HG02840 (cell line): Measurements from ENCODE around the gene IL17REL.

Experiments
- ATAC-seq: cut with Tn5 transposase; IDR thresholded peaks from one replicate; pipeline ENCODE4 v1.9.1; 2021; ENCODE audit warnings: mild to moderate bottlenecking, moderate library complexity, moderate number of reproducible peaks; ENCODE audit not compliant: unreplicated experiment, low FRiP score

IL17REL gene

DNA sequence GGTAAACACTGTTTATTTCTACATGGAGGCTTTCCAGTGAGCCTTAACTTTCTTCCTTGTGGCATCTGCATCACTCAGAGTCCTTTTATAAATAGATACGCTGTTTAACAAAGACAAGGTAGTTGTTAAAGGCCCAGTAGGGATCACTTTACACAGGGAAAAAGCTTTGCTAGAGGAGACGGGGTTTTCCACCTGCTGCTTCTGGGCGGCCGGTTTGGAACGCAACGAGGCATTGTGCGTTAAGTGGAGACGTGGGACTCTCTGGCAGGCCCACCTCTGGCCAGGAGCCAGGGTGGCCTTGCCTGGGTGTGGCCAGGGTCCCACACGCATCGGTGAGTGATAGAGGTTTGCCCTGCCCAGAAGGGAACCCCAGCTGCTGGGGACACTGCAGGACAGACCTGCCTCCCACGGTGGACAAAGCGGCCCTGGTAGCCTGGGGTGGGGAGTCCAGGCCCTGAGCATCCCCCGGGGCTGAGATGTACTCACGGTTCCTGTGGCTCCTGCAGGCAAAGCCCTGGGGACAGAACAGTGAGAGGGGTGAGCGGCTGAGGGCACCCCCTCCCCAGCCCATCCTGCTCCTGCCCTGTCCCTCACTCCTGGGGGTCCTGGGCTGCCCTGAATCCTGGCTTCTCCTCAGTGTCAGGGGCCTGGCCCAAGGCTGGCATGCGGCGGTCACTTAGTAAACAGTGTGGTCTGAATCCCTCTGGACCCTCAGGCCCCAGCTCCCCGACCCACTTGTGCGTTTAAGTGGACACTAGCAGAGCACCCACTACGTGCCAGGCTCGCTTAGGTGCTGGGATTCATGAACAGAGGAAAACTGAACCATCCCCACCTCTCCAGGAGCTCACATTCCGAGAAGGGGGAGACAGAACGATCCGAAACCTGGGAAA lies 4.2 kb downstream of the IL17REL start:
- no peak for ATAC-seq

DNA sequence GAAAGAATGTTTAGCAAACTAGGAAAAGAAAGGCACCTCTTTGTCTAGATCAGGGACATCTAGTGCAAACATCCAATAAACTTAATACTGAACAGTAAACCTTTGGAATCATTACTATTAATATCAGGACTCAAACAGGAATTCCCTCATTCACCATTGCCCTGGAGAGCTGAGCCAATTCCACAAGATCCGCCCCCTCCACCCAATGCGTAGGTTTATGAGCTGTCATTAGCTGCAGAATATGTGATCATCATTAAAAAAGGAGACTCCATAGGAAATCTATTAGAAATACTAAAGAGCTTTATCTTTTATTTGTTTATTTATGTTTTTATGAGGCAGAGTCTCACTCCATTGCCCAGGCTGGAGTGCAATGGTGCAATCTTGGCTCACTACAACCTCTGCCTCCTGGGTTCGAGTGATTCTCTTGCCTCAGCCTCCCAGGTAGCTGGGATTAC lies 5.5 kb downstream of the IL17REL start:
- no peak for ATAC-seq

DNA sequence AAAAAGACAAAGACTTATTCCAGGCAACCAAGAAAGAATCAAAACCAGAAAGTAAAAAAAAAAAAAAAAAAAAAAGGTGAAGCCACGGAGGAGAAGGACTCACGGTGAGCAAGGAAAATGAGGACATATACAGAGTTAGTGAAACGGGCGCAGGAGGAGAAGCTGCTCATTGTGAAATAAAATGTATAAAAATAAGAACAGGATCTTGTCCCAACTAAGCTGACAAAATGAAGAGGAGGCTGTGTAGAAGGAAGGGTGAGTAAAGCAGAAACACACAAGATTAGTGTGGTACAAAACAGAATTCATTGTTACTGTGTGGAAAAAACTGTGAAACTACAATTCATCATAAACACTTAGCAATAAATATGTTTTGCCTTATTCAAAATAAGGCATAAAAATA lies 7.6 kb downstream of the IL17REL start:
- ATAC-seq = no peak

DNA sequence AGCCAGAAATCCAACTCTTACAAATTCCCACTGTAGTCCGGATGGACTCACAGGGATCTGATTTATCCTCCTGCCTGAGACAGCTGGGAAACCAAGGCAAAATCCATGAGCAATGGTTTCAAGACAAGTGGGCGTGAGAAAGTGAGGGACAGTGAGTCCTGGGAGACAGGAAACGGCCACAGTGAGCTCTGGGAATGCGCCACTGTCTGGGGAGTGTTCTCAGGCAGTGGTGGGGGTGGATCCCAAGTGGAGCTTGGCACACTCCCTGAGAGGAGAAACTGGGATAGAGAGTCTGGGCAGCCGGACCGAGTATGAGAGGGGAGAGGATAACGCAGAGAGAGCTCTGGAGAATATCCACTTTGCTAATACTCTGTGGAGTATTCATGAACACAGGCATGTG lies 9.8 kb downstream of the IL17REL start:
- ATAC-seq = no peak

DNA sequence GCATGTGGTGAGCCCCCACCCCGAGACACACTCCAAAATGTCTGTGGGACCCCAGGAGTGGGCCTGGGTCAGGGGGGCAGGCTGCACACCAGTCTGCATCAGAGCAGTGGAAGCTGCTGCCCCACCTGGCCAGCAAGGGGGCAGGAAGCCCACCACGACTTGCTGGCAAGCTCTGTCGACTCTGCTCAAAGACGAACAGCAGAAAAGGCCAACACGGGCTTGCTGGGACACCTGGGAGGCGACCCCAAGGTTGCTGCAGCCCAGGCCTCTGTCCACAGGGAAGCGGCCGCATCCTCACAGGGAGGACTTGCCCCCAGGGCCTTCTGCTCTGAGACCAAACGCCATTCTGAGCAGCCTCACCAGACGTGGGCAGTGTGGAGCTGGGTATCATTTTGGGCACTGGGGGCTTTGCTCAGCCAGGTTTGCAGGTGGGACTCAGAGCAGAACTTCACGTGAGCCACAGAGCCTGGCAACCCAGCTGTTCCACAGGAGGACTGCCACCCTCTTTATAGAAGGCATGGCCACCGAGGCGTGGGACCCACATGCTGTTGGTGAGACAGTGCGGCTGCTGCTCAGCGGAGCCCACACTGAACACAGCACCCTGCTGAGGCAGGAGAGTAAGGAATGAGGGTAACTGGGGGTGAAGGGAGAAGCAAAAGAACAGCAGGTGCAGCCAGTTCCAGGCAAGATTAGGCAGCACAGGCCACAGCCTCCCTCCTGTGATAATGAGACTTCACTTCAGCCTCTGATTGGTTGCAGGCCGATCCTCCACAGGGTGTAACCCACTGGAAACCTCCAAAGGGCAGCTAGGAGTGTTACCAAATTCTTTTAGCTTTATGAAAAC lies 11.0 kb downstream of the IL17REL start:
- ATAC-seq = no peak

DNA sequence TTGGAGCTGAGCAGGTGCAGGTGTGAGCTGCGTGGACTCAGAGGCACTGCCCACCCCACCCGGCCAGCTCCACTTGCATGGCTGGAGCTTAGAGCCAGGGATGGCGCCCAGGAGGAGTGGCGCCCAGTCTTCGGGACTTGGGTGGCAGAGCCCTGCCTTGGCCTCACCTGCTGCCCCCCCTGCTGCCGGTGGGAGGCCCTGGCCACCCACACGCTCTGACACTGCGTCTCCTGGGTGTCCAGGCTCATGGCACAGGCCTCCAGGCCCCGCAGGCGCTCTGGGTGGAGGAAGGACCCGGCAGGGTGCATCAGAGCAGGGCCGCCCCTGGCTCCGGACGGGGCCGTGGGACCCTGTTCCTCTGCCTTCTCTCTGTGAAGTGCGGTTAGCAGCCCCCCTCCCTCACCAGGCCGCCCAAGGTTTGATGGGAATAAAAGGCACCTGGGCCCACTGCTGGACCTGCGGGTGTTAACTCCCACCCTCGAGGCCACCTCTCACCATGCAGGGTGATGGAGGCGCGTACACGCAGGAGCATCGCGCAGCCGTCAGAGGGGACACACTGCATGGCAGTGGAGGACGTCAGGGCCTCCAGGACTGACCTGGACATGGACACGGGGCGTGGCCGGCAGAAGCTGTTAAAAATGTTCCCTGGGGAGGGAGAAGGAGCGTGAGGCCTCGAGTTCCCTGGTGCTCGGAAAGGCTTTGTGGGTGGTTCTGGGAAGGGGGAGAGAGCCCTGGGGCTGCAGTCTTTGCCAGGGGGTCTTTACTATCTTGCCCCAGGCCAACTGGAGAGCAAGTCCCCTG lies 11.8 kb downstream of the IL17REL start:
- no peak for ATAC-seq

DNA sequence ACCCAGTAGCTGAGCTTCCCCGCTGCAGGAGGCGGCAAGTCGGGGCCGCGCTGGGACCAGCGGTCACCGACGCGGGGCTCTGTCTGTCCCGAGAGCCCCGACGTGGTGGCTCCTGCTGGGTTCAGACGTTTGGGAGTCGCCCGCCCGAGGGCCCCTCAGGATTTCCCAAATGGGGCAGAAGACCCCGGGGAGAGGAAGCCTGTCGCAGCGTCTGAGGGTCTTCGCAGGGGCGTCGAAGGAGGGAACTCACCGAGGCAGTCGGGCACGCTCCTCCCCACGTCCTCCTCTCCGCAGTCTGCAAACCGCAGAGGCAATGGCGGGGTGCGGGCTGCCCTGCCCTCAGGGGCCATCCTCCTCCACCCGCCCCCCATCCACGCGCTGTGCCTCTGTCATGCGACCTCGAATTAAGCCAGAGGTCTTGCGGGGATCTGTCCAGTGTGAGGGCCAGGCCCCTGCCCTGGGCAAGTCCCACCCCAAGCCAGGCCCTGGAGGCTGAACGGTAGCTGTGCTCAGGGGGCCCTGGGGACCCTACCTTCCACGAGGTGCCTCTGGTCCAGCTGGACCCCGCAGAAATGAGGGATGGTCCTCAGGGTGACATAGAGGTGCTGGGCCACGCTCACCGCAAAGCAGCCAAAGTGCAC lies 12.5 kb downstream of the IL17REL start:
- ATAC-seq = no peak

DNA sequence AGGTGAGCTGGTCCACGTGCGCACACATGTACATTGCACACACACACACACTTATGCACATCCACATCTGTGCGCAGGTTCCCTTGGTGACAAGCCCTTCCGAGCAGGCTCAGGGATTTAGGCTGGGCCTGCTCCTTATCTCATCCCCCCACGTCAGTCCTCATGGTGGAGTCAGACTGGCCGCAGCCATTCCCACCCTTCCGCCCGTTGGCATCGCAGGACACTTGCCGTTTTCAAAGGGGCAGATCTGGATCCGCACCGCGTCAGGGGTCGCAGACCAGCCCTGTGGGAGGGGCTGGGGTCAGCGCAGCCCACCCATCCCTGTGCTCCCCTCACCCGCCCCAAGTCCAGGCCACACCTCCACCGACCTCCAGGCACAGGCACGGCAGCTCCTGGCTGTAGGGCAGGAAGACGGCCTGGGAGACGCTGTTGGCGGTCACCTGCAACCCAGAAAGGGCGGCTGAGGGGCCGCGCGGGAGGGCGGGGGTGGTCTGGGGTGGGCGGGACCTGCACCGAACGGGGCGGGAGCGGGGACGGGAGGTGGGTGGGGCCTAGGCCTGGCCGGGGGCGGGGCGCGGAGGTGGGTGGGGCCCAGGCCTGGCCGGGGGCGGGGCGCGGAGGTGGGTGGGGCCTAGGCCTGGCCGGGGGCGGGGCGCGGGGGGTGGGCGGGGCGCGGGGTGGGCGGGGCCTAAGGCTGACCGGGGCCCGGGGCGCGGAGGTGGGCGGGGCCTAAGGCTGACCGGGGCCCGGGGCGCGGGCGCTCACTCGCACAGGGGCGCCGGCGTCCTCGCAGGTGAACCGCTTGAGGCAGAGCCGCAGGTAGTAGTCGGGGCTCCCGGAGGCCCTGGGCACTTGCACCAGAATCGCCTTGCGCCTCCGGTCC lies 13.3 kb downstream of the IL17REL start:
- ATAC-seq = no peak

DNA sequence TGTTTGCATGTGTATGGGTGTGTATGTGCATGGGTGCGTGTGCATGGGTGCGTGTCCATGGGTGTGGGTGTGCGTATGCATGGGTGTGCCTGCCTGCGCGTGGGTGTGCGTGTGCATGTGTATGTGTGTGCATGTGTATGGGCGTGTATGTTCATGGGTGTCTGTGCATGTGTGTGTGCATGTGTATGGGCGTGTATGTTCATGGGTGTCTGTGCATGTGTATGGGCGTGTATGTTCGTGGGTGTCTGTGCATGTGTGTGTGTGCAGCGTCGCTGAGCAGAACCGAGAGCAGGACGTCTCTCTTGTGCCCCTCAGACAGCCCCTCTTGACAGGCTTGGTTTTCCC lies 13.9 kb downstream of the IL17REL start:
- ATAC-seq = no peak

DNA sequence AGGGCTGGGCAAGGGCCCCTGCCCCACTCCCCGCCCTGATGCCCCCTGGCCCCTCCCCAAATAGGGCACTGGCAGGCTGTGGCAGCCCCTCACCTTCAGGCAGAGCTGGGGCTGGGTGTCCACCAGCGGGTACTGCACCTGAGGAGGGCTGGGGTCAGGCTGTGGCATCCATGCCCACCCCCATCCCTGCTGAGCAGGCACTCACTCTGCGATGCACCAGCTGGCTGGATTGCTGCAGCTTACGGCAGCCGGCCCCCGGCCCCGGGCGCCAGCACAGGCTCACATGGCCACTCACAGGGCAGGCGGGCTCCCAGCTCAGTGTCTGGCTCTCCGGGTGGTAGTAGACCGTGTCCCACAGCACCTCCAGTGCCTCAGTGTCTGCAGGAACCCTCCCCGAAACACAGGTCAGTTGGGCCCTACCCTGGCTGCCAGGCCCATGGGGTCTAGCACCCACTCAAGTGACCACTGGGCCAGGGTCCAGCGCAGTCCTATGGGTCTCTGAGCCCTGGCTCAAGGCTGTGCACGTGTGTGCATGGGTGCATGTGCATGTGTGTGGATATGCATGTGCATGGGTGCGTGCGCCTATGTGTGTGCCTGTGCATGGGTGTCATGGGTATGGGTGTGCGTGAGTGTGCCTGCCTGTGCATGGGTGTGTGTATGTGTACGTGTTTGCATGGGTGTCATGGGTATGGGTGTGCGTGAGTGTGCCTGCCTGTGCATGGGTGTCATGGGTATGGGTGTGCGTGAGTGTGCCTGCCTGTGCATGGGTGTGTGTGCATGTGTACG lies 14.4 kb downstream of the IL17REL start:
- ATAC-seq = no peak

DNA sequence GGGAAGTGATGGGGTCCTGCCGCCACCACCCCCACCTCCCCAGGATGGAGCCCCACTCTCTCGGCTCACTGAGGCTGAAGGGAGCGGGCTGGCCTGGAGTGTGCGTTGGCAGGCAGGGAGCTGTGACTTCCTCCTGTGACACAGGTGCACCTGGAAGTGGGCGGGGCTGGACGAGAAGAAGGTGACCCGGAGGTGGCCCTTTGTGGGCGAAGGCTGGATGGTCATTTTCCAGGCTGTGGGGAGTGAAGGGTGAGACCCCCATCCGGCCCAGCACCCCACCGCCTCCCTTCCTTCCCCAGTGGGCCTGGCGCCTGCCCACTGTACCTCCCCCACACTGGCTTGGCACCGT lies 15.3 kb downstream of the IL17REL start:
- no peak for ATAC-seq

DNA sequence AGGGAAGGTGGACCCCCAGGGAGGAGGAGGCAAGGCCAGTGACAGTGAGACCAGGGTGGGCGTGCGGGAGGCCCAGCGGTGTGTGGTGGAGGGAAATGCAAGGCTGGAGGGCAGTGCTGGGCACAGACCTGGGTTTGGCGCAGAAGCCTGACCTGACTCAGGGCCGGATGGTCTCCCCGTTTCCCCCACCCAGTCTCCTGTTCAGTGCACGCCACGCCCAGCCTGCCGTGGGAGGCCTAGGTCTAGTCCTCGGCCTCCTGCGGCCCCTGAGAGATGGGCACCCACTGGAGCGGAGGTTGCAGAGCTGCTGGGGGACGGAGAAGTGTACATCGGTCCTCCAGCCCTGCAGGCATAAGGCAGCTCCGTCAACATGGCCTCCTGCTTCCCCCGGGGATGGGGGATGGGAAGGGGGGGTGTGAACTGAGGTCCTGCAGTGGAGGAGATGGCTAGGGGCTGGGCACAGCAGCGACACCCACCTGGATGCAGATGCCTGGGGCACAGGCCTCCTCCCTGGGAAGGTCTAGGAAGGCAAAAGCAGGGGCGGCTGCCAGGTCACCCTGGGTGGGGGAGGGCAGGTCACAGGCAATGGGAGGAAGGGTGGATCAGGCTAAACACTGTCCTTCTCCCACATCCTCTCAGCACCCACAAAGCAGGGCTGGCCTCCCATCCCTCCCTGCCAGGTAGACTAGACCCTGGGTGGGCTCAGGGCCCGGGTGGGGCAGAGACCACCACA lies 15.9 kb downstream of the IL17REL start:
- no peak for ATAC-seq

DNA sequence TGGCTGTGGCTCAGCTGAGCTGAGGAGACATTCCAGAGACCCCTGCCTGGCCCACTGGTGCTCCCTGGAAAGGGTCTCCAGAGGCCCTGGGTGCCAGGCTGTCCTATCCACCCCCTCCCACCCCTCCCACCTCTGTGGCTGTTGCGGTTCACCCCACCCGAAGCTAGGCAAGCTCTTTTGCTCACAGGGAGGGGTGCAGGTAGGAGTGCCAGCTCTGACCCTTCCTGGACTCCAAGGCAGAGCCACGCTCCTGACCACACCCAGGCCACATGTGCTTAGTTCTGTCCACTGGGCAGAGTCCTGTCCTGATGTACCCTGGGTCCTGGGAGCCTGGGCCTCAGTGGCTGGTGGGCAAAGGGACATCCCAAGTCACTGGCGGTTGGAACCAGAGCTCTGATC lies 16.4 kb downstream of the IL17REL start:
- ATAC-seq = no peak

DNA sequence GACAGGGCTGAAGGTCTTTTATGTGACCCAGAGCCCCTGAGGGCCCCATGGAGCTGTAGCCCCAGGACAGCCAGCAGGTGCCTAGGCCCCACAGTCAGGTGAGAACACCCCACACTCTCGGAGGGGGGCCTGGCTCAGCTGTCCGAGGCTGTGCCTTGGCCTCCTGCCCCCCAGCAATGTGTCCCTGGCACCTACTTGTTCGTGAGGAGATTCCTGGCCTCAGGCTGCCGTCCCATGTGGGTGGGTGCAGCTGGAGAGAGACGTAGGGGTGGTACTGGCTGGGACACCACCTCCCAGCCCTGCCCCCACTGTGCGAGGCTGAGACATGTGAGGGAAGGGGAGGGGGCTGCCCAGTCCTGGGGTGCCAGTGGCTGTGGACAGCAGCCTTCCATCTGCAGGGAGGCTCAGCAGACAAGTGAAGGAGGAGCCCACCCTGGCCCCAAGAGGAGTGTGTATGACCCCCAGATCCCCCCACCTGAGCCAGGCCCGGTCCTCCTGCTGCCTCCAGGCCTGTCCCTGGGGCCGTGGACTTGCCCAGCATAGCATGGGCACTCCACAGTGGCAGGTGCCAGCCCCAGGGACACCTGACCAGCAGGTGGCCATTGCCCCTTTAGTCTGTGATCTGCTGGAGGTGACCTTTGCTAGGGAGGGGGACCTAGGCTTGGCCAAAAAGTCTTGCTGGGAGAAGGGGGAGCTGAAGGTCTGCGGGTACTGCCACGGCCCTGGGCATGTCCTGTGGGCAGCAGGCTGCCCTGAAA lies 17.0 kb downstream of the IL17REL start:
- no peak for ATAC-seq

DNA sequence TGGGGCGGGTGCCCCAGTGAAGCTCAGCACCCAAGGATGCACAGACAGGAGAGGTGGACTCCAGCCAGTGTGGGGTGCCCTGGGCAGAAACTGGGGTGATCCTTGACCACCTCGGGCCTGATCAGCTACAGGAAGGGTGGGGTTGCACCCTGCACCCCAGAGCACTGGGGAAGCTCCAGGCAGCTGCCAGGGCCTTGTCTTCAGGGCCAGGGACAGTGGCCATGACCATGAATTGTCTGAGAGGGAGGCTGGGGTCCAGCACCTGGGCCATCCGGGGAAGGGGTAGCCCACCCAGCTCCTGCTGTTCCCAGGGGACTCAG lies 17.6 kb downstream of the IL17REL start:
- ATAC-seq = no peak

DNA sequence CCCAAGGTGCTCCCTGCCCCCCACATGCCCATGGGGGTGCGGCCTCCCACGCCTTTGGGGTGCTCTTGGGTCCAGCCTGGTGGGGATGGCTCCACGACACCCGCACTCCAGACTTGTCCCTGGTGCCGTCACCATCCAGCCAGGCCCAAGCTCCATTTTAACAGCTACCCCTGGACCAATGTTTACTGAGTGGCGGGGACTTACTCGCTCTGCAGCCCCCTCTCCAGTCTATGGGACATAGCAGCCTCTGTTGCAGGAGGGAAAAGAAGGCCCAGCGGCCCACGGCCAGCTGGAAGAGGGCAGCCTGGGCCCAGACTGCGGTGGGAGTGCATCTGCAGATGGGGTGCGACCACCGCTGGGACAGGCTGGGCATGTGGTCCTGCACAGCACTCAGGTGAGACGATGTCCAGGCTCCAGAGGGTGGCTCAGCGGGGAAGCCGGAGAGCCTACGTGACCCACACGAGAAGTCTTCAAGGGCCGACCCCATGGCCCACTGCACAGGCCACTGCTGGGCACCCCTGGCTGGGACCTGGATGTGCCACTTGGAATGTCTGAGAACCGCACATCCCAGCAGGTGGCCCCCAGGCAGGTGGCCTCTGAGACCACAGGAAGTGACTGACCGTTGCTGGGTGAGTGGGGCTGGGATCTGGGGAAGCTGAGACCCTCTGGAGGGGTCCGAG lies 18.1 kb downstream of the IL17REL start:
- no peak for ATAC-seq
